IPS-18a (cell line): ENCODE measurements around the gene SEMA3E.
"Not testable (repeated sequence)": the region's sequence is repeated elsewhere in the genome, so short reads cannot be mapped to it uniquely, and the experiment has no call there.

Source experiments
- H3K27ac ChIP-seq: one replicate; pipeline ENCODE4 v1.5.1; 2013; ENCODE audit warnings: low read length
- H3K27me3 ChIP-seq: one replicate; pipeline ENCODE4 v1.6.1; 2013; ENCODE audit warnings: mild to moderate bottlenecking, low read length; ENCODE audit not compliant: control insufficient read depth, insufficient read depth
- H3K36me3 ChIP-seq: one replicate; pipeline ENCODE4 v1.6.1; 2013; ENCODE audit warnings: low read depth, low read length; ENCODE audit not compliant: control insufficient read depth
- H3K4me1 ChIP-seq: one replicate; pipeline ENCODE4 v1.6.1; 2013; ENCODE audit warnings: low read depth, low read length; ENCODE audit not compliant: control insufficient read depth
- H3K4me3 ChIP-seq: one replicate; pipeline ENCODE4 v1.5.1; 2013; ENCODE audit warnings: low read length
- H3K9ac ChIP-seq: one replicate; pipeline ENCODE4 v1.6.1; 2013; ENCODE audit warnings: mild to moderate bottlenecking, low read length, moderate library complexity
- H3K9me3 ChIP-seq: one replicate; pipeline ENCODE4 v1.6.1; 2013; ENCODE audit warnings: low read depth, low read length; ENCODE audit not compliant: control insufficient read depth

The SEMA3E gene

GRCh38 chr7:83439026-83439425, 209.9 kb downstream of the SEMA3E start:
- peak overlapping the region; percentile 52 for H3K27ac ChIP-seq
- H3K9ac ChIP-seq = no peak overlapping the region
- H3K4me3 ChIP-seq = no peak overlapping the region
- H3K27me3 ChIP-seq = no peaks in the 10 kb centered on the region
- no peaks in the 10 kb centered on the region for H3K9me3 ChIP-seq
- H3K36me3 ChIP-seq = no peaks in the 10 kb centered on the region
- H3K4me1 ChIP-seq = peaks cover 4% of the 10 kb centered on the region

- H3K4me3 ChIP-seq, H3K27ac ChIP-seq, H3K27me3 ChIP-seq, H3K36me3 ChIP-seq, H3K9ac ChIP-seq, H3K9me3 ChIP-seq: not testable (repeated sequence)
- H3K4me1 ChIP-seq = peaks cover 41% of the 10 kb centered on the region
Measured at GRCh38 chr7:83430289-83430688, 218.7 kb downstream of the SEMA3E start.

DNA sequence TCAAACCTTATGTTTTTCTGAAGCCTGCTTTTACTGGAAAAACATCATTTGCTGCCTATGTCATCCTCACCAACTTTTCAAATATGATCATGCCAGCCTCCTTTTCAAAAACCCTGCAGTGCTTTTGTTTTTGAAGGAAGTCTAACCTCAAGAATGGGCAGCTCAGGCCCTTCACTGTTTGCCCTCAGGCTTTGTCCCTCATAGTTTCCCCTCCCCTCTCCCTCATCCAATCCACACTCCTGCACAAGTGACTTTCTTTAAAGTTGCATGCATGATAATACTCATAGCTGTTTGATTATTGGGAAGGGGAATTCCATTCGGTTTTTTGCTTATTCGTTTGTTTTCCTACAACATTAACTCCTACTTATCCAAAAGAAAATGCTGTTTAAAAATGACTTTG, 219.4 kb downstream of the SEMA3E start:
- H3K27ac ChIP-seq = no peak overlapping the region
- H3K4me3 ChIP-seq = peak overlapping the region; percentile 28
- H3K36me3 ChIP-seq = no peaks in the 10 kb centered on the region
- peaks cover 45% of the 10 kb centered on the region for H3K4me1 ChIP-seq
- no peak overlapping the region for H3K9ac ChIP-seq
- no peaks in the 10 kb centered on the region for H3K9me3 ChIP-seq
- no peaks in the 10 kb centered on the region for H3K27me3 ChIP-seq

DNA sequence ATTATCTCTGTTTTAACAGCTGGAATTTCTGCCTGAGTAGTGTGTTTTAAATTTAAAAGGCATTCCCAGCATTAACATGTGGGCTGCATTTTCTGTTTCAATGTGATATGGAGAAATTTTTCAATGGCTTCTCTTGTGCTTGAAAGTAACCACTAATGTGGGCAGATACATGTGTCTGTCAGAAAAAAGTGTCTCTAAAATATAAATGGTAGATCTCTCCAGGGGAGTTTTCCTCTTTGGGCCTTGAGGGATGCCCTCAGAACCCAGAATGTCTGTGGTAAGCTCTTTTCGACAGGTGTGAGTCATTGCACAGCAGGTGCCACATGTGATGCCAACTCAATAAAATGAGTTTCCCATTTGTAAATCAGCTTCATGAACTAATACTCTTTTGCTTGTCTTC, 221.1 kb downstream of the SEMA3E start:
- Histone ChIP-seq H3K27me3 (no peaks in the 10 kb centered on the region), H3K36me3 (no peaks in the 10 kb centered on the region), H3K9ac (peak overlapping the region; percentile 11), H3K9me3 (no peaks in the 10 kb centered on the region), H3K27ac (peak overlapping the region; percentile 24), H3K4me3 (peak overlapping the region; percentile 13), H3K4me1 (peaks cover 52% of the 10 kb centered on the region)

- no peak overlapping the region for H3K4me3 ChIP-seq
- peaks cover 50% of the 10 kb centered on the region for H3K4me1 ChIP-seq
- H3K9ac ChIP-seq = no peak overlapping the region
- no peak overlapping the region for H3K27ac ChIP-seq
- no peaks in the 10 kb centered on the region for H3K27me3 ChIP-seq
- no peaks in the 10 kb centered on the region for H3K36me3 ChIP-seq
- H3K9me3 ChIP-seq = no peaks in the 10 kb centered on the region
Measured at GRCh38 chr7:83426325-83426724, 222.6 kb downstream of the SEMA3E start.

- H3K36me3 ChIP-seq = no peaks in the 10 kb centered on the region
- no peak overlapping the region for H3K27ac ChIP-seq
- peaks cover 22% of the 10 kb centered on the region for H3K4me1 ChIP-seq
- no peak overlapping the region for H3K9ac ChIP-seq
- no peaks in the 10 kb centered on the region for H3K9me3 ChIP-seq
- no peaks in the 10 kb centered on the region for H3K27me3 ChIP-seq
- no peak overlapping the region for H3K4me3 ChIP-seq
Measured at GRCh38 chr7:83419013-83419412, 229.9 kb downstream of the SEMA3E start.

DNA sequence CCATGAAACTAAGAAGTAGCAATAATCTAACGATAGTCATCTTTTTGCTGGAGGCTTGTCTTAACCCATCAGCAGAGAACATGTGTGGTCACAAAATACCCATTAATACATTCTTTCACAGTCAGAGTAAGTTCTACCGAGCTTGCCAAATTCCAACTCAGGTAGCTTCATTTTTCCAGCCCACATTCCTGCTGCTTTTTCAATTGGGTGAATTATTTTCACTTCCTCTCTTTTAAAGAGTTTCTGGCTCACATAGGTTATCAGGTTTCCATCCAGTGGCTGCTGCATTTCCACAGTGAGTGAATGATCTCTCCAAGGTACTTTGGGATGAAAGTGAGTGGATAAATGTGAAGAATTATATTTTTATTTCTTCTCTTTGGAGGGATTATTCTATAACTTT, 233.1 kb downstream of the SEMA3E start:
- no peaks in the 10 kb centered on the region for H3K9me3 ChIP-seq
- H3K9ac ChIP-seq = no peak overlapping the region
- H3K27me3 ChIP-seq = no peaks in the 10 kb centered on the region
- peaks cover 33% of the 10 kb centered on the region for H3K4me1 ChIP-seq
- peak overlapping the region; percentile 23 for H3K4me3 ChIP-seq
- peak overlapping the region; percentile 48 for H3K27ac ChIP-seq
- H3K36me3 ChIP-seq = no peaks in the 10 kb centered on the region

GRCh38 chr7:83414947-83415346, 234.0 kb downstream of the SEMA3E start:
- H3K9ac ChIP-seq = no peak overlapping the region
- H3K27me3 ChIP-seq = no peaks in the 10 kb centered on the region
- no peak overlapping the region for H3K27ac ChIP-seq
- no peaks in the 10 kb centered on the region for H3K9me3 ChIP-seq
- H3K36me3 ChIP-seq = no peaks in the 10 kb centered on the region
- no peak overlapping the region for H3K4me3 ChIP-seq
- H3K4me1 ChIP-seq = peaks cover 33% of the 10 kb centered on the region

GRCh38 chr7:83413831-83414230, 235.1 kb downstream of the SEMA3E start:
- Histone ChIP-seq H3K36me3 (no peaks in the 10 kb centered on the region), H3K27me3 (no peaks in the 10 kb centered on the region), H3K9ac (no peak overlapping the region), H3K4me1 (peaks cover 33% of the 10 kb centered on the region), H3K27ac (no peak overlapping the region), H3K4me3 (no peak overlapping the region), H3K9me3 (no peaks in the 10 kb centered on the region)

DNA sequence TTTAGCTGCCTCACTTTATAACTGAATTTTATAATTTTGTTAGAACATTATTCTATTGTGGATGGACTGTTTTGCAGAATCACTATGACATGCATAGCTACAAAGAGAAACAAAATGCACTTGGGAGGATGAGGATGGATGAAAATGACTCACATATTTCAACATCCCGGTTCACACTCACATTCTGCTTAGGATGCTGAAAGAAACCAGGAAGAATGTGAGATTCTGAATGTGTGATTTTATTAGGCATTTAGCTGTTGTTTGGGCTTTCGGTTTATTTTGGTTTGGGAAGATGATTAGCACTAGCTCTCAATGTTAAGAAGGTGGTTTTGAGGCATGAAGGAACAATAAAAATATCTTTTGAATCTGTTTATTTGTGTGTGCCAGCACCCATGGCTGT, 235.5 kb downstream of the SEMA3E start:
- Histone ChIP-seq H3K4me3 (no peak overlapping the region), H3K4me1 (peaks cover 33% of the 10 kb centered on the region), H3K36me3 (no peaks in the 10 kb centered on the region), H3K9ac (no peak overlapping the region), H3K27me3 (no peaks in the 10 kb centered on the region), H3K9me3 (no peaks in the 10 kb centered on the region), H3K27ac (no peak overlapping the region)

GRCh38 chr7:83410989-83411591, 237.8 kb downstream of the SEMA3E start:
- Histone ChIP-seq H3K27me3 (no peaks in the 10 kb centered on the region), H3K9me3 (no peaks in the 10 kb centered on the region), H3K4me3 (no peak overlapping the region), H3K9ac (no peak overlapping the region), H3K4me1 (peaks cover 28% of the 10 kb centered on the region), H3K36me3 (no peaks in the 10 kb centered on the region), H3K27ac (no peak overlapping the region)

GRCh38 chr7:83394776-83395175, 254.2 kb downstream of the SEMA3E start:
- no peaks in the 10 kb centered on the region for H3K9me3 ChIP-seq
- H3K27me3 ChIP-seq = no peaks in the 10 kb centered on the region
- H3K9ac ChIP-seq = no peak overlapping the region
- H3K36me3 ChIP-seq = no peaks in the 10 kb centered on the region
- no peak overlapping the region for H3K4me3 ChIP-seq
- no peaks in the 10 kb centered on the region for H3K4me1 ChIP-seq
- H3K27ac ChIP-seq = no peak overlapping the region
